Activated T-cell treated with anti-CD3 and anti-CD28 coated beads for 1 hour (primary cell): ENCODE results near the gene CTAG1B.
"Not testable (repeated sequence)": the region's sequence is repeated elsewhere in the genome, so short reads cannot be mapped to it uniquely, and the experiment has no call there.

Experiments used
- DNase-seq: peaks from one replicate; pipeline ENCODE4 v3.0.0-alpha.2; 2020; ENCODE audit warnings: low read depth

CTAG1B gene

DNA sequence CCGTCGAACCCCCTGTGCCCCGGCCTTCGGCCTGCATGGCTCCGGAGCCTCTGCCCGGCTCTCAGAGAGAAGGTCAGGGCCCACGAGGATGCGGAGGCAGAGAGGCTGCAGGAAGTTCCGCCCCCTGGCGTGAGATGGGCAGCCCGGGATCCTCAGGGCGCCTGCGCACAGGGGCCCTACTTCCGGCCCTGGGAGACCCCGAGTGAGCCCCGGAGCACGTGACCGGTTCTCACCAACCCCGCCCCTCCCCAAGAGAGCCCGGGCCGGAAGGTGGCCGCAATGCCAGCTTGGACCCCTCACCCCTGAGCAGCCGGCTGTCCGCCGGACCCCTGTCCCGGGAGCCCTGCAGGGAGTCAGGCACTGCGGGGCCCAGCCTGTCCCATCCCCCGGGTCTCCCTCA is at the start of gene CTAG1B:
Gene CTAG1B (minus strand): TSS at position 101 of the 400 bp plus-strand sequence. CDS start 64 bp downstream, at position 37.
- DNase-seq = not testable (repeated sequence)

- no peak for DNase-seq
Observed at GRCh38 chrX:154661899-154662298, 42.8 kb upstream of the CTAG1B start.

GRCh38 chrX:154661170-154661569 is 42.1 kb upstream of the CTAG1B start:
- no peak for DNase-seq

DNA sequence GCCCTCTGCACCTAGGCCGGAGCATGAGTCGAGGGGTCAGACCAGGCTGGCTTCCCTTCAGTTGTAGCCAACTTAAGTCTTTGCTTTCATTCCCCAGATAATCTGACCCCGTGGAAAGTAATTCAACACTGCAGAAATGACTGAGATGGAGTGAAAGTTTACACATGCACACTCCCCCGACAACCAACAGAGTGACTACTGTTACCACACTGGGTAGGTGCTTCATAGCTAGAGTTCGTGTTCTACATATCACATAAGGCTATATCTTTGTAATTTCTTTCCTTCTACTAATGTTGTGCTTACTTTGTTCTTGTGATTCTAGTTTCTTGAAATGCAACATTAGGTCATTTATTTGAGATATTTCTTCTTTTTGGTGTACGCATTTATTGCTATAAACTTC is 41.5 kb upstream of the CTAG1B start:
- DNase-seq = no peak

DNA sequence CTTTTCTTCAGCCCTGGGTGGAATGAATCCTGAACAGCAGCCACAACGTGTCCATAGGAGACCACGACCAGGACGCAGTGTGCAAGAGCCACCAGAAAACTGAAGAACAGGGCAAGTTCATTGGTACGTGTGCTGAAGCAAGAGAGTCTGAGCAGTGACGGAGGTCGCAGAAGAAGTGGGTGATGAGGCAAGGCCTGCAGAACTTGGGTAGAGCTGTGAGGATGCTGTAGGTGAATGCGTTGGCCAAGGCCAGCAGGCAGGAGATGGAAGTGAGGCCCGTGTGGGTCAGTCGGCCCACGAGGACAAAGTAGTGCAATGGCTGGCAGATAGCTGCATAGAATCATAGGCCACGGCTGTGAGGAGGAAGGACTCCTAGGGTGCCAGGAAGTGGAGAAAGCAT is 39.9 kb upstream of the CTAG1B start:
- DNase-seq = no peak

DNA sequence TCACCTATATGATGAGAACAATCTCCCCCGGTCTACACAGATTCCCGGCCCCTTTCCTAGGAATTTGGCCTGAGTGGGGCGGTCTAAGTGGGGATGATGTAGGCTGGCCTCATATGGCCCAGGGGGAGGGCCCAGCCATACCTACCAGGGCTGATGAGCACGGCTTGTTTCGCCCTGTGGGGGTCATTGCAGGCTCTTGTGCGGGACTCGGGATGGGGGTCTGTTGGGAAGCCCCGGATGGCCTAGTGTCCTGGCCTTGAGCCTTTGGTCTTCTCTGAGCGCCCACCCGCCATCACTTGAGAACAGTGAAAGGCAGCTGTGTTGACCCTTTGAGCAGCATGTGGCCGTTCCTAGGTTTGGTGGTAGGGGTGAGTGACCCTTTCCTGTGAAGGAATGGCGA is 39.1 kb upstream of the CTAG1B start:
- no peak for DNase-seq

DNA sequence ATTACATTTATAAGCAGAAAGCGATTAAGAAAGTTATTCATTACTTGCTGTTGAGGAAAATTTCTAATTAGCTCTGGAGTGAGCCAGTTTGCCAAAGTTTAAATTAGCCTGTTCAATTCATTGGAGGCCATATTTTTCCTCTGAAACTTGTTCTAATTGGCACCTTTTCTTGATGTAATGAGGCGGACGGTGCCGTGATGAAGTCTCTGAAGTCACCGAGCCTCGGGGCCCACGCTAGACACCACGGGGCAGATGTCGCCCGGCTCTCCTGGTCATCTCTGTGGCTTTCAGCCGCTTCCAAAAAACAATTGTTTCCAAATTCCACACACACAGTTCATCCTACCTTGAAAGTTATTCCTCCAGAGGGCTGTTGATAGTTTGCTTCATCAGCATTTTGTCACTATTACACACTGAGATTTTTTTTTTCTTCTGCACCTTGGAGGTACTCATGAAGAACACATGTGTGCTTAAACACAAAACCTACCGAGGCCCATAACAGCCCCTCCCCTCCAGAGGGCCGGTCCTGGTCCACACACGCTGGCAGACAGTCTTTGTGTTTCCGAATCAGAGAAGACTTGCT is 38.2 kb upstream of the CTAG1B start:
- DNase-seq = no peak

- no peak for DNase-seq
Observed at GRCh38 chrX:154655786-154656185, 36.7 kb upstream of the CTAG1B start.

DNA sequence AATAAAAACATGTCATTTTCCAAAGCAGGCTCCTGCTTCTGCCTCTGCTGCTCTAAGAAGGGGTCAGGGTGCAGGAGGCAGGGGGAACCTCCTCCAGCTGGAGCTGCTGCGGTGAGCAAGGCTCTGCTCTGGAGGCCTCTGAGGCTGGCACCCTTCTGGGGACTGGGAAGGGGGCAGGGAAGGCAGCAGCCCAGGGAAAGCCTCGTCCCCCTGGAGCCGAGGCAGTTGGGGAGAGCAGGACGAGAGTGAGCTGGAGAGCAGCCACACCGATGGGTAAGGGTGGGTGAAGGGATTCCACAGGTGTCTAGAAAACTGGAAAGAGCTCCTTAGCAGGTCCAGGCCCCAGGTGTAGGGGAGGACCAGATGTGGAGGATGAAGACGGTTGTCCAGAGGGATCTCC is 36.3 kb upstream of the CTAG1B start:
- DNase-seq = no peak

DNA sequence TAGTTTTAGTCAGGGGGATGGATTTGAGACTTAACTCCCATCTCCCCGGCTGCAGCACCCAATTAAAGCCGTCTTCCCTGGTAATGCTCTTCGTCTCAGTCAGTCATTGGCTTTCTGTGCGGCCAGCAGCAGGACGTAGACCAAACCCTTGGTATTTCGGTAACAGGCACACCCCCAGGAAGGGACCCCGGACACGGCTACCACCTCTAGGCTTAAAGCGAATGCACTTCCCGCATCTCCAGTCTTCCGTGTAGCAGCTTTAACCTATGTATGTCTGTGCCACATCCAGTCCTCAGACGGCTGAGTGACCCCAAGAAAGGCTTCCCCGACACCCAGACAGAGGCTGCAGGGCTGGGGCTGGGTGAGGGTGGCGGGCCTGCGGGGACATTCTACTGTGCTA is 35.8 kb upstream of the CTAG1B start:
- DNase-seq = no peak

- no peak for DNase-seq
Observed at GRCh38 chrX:154654372-154654771, 35.3 kb upstream of the CTAG1B start.

- not testable (repeated sequence) for DNase-seq
Observed at GRCh38 chrX:154653413-154653812, 34.3 kb upstream of the CTAG1B start, which contains the start of gene CTAG2. TSS of gene CTAG2 (minus strand) at chrX:154653579. CDS start at chrX:154653515, 64 bp downstream.

GRCh38 chrX:154653048-154653401 is 33.9 kb upstream of the CTAG1B start:
- no peak for DNase-seq

GRCh38 chrX:154652311-154653047 is 33.4 kb upstream of the CTAG1B start:
- DNase-seq = no peak

DNA sequence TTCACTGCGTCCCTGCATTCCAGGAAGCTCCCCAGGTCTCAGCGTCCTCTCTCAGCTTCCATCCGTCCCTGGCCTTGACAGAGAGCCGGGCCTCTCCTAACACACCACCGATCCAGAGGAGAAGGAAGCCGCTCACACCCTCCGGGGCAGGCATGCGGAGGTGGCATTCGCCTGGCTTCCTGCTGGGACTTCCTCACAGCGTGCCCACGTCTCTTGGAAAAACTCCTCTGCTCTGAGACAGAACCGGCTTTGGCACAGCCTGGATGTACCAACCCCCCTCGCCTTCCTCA is 31.1 kb upstream of the CTAG1B start:
- DNase-seq = no peak

DNA sequence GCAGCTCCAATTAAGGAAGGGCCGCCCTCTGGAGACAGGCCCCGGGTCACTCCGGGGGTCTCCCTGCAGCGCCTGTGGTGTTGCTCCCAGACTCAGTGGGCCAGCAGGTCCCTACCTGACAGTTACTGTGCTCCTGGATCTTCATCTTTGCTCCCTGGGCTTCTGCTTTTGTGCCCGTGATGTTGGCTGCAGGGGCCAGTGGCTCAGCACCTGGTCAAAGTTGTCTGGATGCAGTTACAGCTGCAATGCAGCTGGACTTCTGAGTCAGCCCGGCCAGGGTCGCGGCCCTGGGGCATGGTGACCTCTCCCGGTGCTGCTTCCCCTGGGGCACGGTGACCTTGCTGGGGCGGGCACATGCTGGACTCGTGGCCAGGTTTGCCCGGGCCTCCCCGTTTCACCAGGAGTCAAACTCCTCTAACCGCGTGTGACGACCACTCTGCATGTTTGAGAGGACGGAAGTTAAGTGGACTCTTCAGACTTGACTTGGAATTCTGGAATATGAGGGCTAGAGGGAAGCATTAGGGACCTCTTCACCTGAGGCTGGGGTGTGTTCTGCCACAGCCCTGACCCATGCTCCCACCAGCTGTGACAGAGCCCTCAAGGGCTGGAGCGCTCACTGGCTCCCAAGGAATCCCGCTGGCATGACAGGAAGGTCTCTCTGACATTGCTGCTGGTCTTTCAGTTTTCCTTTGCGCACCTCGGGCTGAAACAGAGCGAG is 30.6 kb upstream of the CTAG1B start:
- no peak for DNase-seq

- no peak for DNase-seq
Observed at GRCh38 chrX:154648931-154649330, 29.8 kb upstream of the CTAG1B start.

DNA sequence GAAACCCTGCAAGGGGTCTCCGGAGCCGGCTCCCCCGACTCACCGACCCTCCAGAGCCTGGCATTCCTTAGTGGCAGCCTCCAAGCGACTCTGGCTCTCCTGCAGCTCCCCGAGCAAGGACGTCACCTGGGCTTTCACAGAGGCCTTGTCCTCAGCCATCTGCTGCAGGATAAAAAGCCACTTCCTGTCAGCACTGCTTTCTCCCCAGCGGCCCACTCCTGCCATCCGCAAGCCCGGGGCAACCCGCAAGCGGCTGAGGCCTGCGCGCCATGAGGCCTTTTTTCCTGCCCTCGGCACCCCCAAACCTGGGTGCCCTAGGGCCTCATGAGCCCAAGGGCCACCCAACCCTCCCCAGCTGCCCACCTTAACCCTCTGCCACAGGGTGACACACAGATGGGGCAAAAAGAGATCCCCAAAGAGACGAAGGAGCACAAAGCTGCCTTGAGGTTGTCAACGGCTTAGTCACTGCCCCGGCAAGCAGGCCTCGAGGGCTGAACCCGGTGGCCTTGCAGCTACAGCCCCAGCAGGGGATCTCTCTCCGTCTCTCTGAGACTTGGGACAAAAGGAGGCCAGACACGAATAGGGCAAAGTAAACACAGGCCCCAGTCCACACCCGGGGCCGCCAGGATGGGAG is 26.8 kb upstream of the CTAG1B start:
- not testable (repeated sequence) for DNase-seq

DNA sequence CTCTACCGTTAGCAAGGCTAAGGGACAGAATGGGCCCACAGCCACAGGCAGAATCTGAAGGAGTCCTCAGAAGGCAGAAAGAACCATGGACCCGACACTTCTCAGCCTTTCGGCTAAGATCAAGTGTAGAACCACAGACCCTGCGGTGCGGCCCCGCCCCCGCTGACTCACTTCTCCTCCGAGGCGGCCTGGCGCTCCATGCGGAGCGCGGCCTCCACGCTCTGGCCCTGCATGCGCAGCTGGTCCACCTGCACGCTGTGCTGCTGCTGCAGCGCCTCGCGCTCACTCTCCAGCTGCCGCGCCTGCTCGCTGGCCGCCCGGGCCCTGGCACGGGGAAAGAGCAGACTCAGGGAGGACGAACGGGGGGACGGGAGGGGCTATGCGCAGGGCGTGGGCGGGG is 24.6 kb upstream of the CTAG1B start:
- DNase-seq = not testable (repeated sequence)

- not testable (repeated sequence) for DNase-seq
Observed at GRCh38 chrX:154641740-154642139, 22.7 kb upstream of the CTAG1B start.

GRCh38 chrX:154633661-154634060 is 14.6 kb upstream of the CTAG1B start:
- DNase-seq = not testable (repeated sequence)

- DNase-seq = not testable (repeated sequence)
Observed at GRCh38 chrX:154630949-154631348, 11.9 kb upstream of the CTAG1B start.

- DNase-seq = not testable (repeated sequence)
Observed at GRCh38 chrX:154628960-154629359, 9.9 kb upstream of the CTAG1B start.
